OCI-LY1 (cell line): Measurements from ENCODE around the gene BHLHE23.

Experiments
- H2AFZ ChIP-seq: fragments of 200-600 bp; sonication (generic), shearing (Covaris generic); 2 replicates; pipeline ENCODE4 v1.6.0; 2014; ENCODE audit warnings: antibody characterized with exemption, mild to moderate bottlenecking, low read length
- H3F3A ChIP-seq: fragments of 200-600 bp; sonication (generic), shearing (Covaris generic); 2 replicates; pipeline ENCODE4 v1.6.0; 2014; ENCODE audit warnings: mild to moderate bottlenecking, antibody characterized with exemption, low read length, moderate library complexity; ENCODE audit not compliant: insufficient read depth
- H3K27ac ChIP-seq: fragments of 200-600 bp; sonication (generic); 2 replicates; pipeline ENCODE4 v1.5.1; 2014; ENCODE audit warnings: low read length, mixed run types, mild to moderate bottlenecking, low read depth; ENCODE audit not compliant: poor library complexity, severe bottlenecking
- H3K27me3 ChIP-seq: fragments of 200-600 bp; sonication (generic); 2 replicates; pipeline ENCODE4 v1.6.0; 2014; ENCODE audit warnings: antibody characterized with exemption, mild to moderate bottlenecking, low read length, moderate library complexity; ENCODE audit not compliant: insufficient read depth
- H3K36me3 ChIP-seq: fragments of 200-600 bp; sonication (generic); 2 replicates; pipeline ENCODE4 v1.6.1; 2014; ENCODE audit warnings: mild to moderate bottlenecking, antibody characterized with exemption, low read length, moderate library complexity, mixed read lengths; ENCODE audit not compliant: insufficient read depth
- H3K4me1 ChIP-seq: fragments of 200-600 bp; sonication (generic); 2 replicates; pipeline ENCODE4 v1.5.1; 2014; ENCODE audit warnings: mild to moderate bottlenecking, low read length, moderate library complexity; ENCODE audit not compliant: insufficient read depth, severe bottlenecking
- H3K4me2 ChIP-seq: fragments of 200-600 bp; sonication (generic), shearing (Covaris generic); 2 replicates; pipeline ENCODE4 v1.6.1; 2014; ENCODE audit warnings: low read length
- H3K4me3 ChIP-seq: fragments of 200-600 bp; sonication (generic); 2 replicates; pipeline ENCODE4 v1.5.1; 2014; ENCODE audit warnings: low read length, low read depth, mild to moderate bottlenecking, mixed read lengths; ENCODE audit not compliant: poor library complexity, severe bottlenecking
- H3K79me2 ChIP-seq: fragments of 200-600 bp; shearing (Covaris generic); 2 replicates; pipeline ENCODE4 v1.6.1; 2016; ENCODE audit warnings: mixed run types, low read length, mixed read lengths; ENCODE audit not compliant: insufficient read depth
- H3K9ac ChIP-seq: fragments of 200-600 bp; sonication (generic), shearing (Covaris generic); 2 replicates; pipeline ENCODE4 v1.6.1; 2014; ENCODE audit warnings: mild to moderate bottlenecking, low read length, mixed read lengths
- H3K9me2 ChIP-seq: fragments of 200-600 bp; sonication (generic), shearing (Covaris generic); 2 replicates; pipeline ENCODE4 v1.6.1; 2014; ENCODE audit warnings: low read depth, mild to moderate bottlenecking, low read length, mixed read lengths
- H3K9me3 ChIP-seq: fragments of 200-600 bp; shearing (Covaris generic); 2 replicates; pipeline ENCODE4 v1.6.1; 2014; ENCODE audit warnings: low read length, mixed read lengths
- H4K20me1 ChIP-seq: fragments of 200-600 bp; sonication (generic), shearing (Covaris generic); 2 replicates; pipeline ENCODE4 v1.6.0; 2016; ENCODE audit warnings: mild to moderate bottlenecking, low read length; ENCODE audit not compliant: insufficient read depth
- EZH2 ChIP-seq: fragments of 200-600 bp; sonication (generic), shearing (Covaris generic); IDR thresholded peaks from 2 replicates; pipeline ENCODE4 v1.8.0; 2017; ENCODE audit warnings: borderline replicate concordance, mixed run types, mild to moderate bottlenecking, antibody characterized with exemption, low read length, moderate library complexity, mixed read lengths
- TF ChIP-seq, protein P1 (sequence below): fragments of 200-600 bp; sonication (generic), shearing (Covaris generic); IDR thresholded peaks from 2 replicates; pipeline ENCODE4 v1.5.1; 2017; ENCODE audit warnings: mild to moderate bottlenecking, antibody characterized with exemption, low read length, moderate library complexity, mixed read lengths

BHLHE23 gene

DNA sequence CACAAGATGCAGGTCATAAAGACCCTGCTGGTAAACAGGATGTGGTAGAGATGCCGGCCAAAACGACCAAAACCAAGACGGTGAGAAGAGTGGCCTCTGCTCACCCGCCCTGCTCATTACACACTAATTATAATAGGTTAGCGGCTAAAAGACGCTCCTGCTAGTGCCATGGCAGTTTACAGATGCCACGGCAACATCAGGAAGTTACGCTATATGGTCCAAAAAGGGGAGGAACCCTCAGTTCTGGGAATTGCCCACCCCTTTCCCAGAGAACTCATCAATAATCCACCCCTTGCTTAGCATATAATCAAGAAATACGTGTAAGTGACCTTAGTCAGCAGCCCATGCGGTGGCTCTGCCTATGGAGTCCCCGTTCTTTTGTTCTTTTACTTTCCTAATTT lies 17.6 kb downstream of the BHLHE23 start:
- TF ChIP-seq, protein P1, sequence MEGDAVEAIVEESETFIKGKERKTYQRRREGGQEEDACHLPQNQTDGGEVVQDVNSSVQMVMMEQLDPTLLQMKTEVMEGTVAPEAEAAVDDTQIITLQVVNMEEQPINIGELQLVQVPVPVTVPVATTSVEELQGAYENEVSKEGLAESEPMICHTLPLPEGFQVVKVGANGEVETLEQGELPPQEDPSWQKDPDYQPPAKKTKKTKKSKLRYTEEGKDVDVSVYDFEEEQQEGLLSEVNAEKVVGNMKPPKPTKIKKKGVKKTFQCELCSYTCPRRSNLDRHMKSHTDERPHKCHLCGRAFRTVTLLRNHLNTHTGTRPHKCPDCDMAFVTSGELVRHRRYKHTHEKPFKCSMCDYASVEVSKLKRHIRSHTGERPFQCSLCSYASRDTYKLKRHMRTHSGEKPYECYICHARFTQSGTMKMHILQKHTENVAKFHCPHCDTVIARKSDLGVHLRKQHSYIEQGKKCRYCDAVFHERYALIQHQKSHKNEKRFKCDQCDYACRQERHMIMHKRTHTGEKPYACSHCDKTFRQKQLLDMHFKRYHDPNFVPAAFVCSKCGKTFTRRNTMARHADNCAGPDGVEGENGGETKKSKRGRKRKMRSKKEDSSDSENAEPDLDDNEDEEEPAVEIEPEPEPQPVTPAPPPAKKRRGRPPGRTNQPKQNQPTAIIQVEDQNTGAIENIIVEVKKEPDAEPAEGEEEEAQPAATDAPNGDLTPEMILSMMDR: no peak
- TF ChIP-seq EZH2: no peak
- H3K4me3 ChIP-seq: peak overlapping the region; percentile 1
- no peak overlapping the region for H3K9ac ChIP-seq
- peaks cover 8% of the 10 kb centered on the region; the same call in 1 of the 2 replicates for H3K27me3 ChIP-seq
- peaks cover 8% of the 10 kb centered on the region for H3K4me1 ChIP-seq
- no peaks in the 10 kb centered on the region for H3K36me3 ChIP-seq
- H3K9me3 ChIP-seq: no peaks in the 10 kb centered on the region
- no peaks in the 10 kb centered on the region for H3F3A ChIP-seq
- peak overlapping the region; percentile 6; the same call in 1 of the 2 replicates for H3K4me2 ChIP-seq
- no peaks in the 10 kb centered on the region for H3K79me2 ChIP-seq
- no peaks in the 10 kb centered on the region for H4K20me1 ChIP-seq
- H3K9me2 ChIP-seq: no peaks in the 10 kb centered on the region
- H3K27ac ChIP-seq: no peak overlapping the region
- H2AFZ ChIP-seq: no peak overlapping the region

DNA sequence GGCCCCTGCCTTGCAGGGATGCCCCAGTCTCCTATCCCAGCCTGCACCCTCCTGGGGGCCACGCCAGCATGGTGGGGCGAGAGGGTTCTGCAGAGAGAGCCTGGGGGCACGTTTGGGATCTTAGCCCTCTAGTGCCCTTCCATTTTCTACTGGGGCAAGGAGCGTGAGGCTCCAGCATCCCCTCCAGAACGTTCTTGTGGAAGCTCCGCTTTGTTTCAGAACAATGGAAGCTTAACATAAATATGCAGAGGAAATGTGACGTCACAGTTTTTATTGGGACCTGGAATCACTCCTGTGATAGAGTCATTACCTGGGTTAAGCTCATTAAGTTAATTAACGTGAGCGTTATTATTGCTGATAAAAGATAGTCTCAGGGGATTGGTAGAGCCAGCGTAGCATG lies 19.6 kb downstream of the BHLHE23 start:
- Histone ChIP-seq H3K9me3 (no peaks in the 10 kb centered on the region), H3K27ac (no peak overlapping the region), H3K27me3 (peaks cover 8% of the 10 kb centered on the region; the same call in 1 of the 2 replicates), H3K36me3 (no peaks in the 10 kb centered on the region), H3K9ac (no peak overlapping the region), H3K79me2 (no peaks in the 10 kb centered on the region), H3K4me3 (no peak overlapping the region), H4K20me1 (no peaks in the 10 kb centered on the region), H3K4me2 (no peak overlapping the region), H3K9me2 (no peaks in the 10 kb centered on the region), H3F3A (no peaks in the 10 kb centered on the region), H2AFZ (no peak overlapping the region), H3K4me1 (peaks cover 8% of the 10 kb centered on the region)
- TF ChIP-seq EZH2: no peak
- TF ChIP-seq, protein P1: no peak

DNA sequence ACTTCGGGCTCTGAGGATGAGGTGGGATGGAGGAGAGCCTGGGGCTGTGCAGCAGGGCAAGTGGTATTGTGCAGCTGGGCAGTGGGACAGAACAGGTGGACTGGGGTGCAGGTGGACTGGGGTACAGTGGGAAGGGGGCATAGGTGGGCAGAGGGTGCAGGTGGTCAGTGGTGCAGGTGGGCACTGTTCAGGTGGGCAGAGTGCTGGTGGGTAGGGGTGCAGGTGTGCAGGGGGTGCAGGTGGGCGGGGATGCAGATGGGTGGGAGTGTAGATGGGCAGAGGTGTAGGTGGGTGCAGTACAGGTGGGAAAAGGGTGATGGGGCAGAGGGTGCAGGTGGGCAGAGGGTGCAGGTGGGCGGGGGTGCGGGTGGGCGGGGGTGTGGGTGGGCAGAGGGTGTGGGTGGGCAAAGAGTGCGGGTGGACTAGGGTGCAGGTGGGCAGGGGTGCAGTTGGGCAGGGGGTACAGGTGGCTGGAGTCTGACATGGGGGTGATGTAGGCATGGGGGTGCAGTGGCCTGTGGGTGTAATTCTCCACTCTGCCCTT lies 20.4 kb downstream of the BHLHE23 start:
- H3K4me1 ChIP-seq: peaks cover 8% of the 10 kb centered on the region
- H3K9me3 ChIP-seq: no peaks in the 10 kb centered on the region
- peaks cover 8% of the 10 kb centered on the region; the same call in 1 of the 2 replicates for H3K27me3 ChIP-seq
- H3K27ac ChIP-seq: no peak overlapping the region
- no peak overlapping the region for H2AFZ ChIP-seq
- no peaks in the 10 kb centered on the region for H3K9me2 ChIP-seq
- no peak overlapping the region for H3K4me3 ChIP-seq
- H3K4me2 ChIP-seq: no peak overlapping the region
- no peaks in the 10 kb centered on the region for H3F3A ChIP-seq
- no peaks in the 10 kb centered on the region for H3K36me3 ChIP-seq
- H3K79me2 ChIP-seq: no peaks in the 10 kb centered on the region
- TF ChIP-seq EZH2: no peak
- TF ChIP-seq, protein P1: no peak
- H3K9ac ChIP-seq: no peak overlapping the region
- no peaks in the 10 kb centered on the region for H4K20me1 ChIP-seq
